GM12872 (cell line): Measurements from ENCODE around the gene RPL36AL.

Source experiments
- CTCF ChIP-seq: IDR thresholded peaks from 3 replicates; pipeline ENCODE4 v1.5.1; 2011; ENCODE audit warnings: low read depth, mild to moderate bottlenecking, low read length, moderate library complexity; ENCODE audit not compliant: insufficient read depth

RPL36AL gene

GRCh38 chr14:49620182-49621113 lies at the start of gene RPL36AL, which contains the start of gene MGAT2:
Gene RPL36AL (minus strand): TSS chr14:49620626. CDS start chr14:49619104, 1,522 bp downstream.
Gene MGAT2 (plus strand): TSS chr14:49620799. CDS start chr14:49621269, 470 bp downstream.
- peak; percentile 28; the same call in 1 of the 3 replicates for TF ChIP-seq CTCF

- no peak for TF ChIP-seq CTCF
These were observed 39.4 kb upstream of the RPL36AL start for GRCh38 chr14:49659526-49660455.

GRCh38 chr14:49654511-49654910 lies 34.1 kb upstream of the RPL36AL start:
- TF ChIP-seq CTCF: no peak

- TF ChIP-seq CTCF: no peak
These were observed 33.1 kb upstream of the RPL36AL start for GRCh38 chr14:49653508-49653907.

- TF ChIP-seq CTCF: no peak
These were observed 21.7 kb upstream of the RPL36AL start for GRCh38 chr14:49642163-49642562.

- TF ChIP-seq CTCF: no peak
These were observed 21.3 kb upstream of the RPL36AL start for GRCh38 chr14:49641697-49642129.
